Renal cortical epithelial cell (primary cell): Measurements from ENCODE around the gene MGRN1. TPM values are rescaled to one million over a fixed set of nuclear protein-coding genes. Genes with fewer than 3 reads are reported as not detected.
A peak's percentile ranks its signal among the peaks of the same experiment; 100 is the strongest.
"Not testable (repeated sequence)": the region's sequence is repeated elsewhere in the genome, so short reads cannot be mapped to it uniquely, and the experiment has no call there.

Experiments used
- DNase-seq: peaks from one replicate; pipeline ENCODE4 v3.0.0-alpha.2; 2011; ENCODE audit warnings: low read depth
- total RNA-seq: library from RNA; depleted of rRNA; stranded (reverse); fragments of >200 nt; gene quantifications from 2 replicates; pipeline ENCODE4 v1.2.3, GENCODE V29; 2014

MGRN1 gene
- total RNA-seq, 1 donor from 2014 or later = 77.4 TPM

- DNase-seq = no peak
These were observed 109.1 kb downstream of the MGRN1 start for GRCh38 chr16:4733747-4734062.

DNA sequence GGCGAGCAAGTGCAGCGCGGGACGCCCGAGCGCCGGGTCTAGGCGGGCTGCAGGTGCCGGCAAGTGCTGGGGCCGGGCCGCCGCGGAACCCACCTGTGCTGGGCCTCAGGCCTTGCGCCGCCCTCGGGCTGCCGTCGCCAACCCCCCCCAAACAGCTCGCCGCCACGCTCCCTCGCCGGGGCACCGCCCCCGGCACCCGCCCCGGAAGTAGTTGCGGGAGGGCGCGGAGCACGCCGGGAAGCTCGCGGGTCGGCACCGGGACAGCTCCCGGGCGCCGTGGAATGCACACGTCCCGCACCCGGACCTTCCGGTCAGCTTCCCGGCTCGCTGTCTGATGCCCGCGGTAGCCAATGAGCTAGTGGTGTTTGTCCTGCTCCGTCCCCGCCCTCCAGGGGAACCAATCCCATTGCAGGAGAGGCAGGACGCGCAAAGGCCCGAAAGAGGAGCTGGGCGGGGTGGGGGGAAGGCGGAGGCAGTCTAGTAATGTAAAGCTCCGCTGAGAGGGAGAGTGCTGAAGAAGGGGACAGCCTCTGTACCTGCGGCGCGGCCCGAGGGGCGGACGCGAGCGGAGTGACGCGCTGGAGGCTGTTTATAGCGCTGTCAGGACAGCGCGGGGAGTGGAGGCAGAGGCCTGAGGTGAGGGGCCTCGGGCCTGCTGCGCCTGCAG is 109.6 kb downstream of the MGRN1 start, which contains the start of the genes ANKS3 and DNAAF8:
Gene ANKS3, minus strand, starts transcription at position 209 of the 667 bp plus-strand sequence. CDS start 4,122 bp downstream, outside the sequence.
Gene DNAAF8, plus strand, starts transcription at position 475 of the 667 bp plus-strand sequence. CDS start 1,978 bp downstream, outside the sequence.
- DNase-seq = peak; percentile 94

DNA sequence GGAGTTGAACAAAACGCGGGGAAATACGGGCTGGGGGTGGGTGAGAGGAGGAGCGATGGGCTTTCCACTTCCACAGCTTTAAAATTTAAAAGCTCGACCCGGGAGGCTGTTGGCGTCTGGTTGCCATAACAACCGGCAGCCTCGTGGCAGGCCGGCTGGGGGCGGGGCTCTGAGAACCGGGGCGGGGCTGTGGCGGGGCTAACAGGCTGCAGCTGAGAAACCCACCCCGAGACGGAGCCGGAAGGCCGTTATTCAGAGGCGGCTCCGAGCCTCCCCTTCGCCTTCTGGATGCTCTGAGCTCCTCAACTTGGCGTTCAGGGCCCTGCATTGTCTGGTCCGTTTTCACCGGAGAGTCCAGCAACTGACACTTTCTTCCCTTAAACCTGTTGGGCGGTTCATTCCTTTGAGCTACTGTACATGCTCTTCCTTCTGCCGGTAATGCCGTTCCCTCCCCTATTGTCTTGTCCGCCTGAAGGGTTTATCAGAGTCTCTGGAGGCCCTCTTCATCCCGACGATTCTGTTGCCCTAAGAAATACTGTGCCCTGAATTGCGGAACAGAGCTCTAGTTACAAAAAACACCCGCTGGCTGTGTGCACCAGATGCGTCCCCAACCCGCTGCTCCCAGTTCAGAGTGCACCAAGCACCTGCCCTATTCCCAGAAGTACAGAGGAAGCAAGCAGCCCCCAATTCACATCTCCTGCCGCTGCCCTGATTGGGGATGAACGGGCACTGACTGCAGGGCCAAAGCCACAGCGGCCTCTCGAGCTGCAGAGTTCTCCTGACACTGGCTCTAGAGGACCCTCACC is 110.3 kb downstream of the MGRN1 start:
- peak; percentile 48 for DNase-seq

DNA sequence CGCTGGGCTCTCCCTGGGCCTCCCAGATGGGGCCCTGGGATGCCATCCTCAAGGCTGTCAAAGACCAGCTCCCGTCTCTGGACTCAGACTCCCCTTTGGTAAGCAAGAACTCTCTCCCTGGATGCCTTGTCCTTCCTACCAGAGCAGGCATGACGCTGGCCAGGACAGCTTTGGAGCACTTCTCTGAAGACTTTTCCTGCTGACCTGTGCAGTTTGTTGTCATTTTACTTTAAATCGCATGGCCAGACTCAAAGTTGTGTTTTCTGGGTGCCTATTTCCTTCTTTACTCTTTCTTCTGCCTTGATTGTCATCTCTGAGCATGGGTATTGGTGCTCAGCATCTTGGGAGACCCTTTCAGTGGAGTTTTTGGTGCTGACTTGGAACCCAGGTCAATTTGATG is 111.9 kb downstream of the MGRN1 start:
- no peak for DNase-seq

GRCh38 chr16:4737545-4737944 is 112.9 kb downstream of the MGRN1 start:
- no peak for DNase-seq

DNA sequence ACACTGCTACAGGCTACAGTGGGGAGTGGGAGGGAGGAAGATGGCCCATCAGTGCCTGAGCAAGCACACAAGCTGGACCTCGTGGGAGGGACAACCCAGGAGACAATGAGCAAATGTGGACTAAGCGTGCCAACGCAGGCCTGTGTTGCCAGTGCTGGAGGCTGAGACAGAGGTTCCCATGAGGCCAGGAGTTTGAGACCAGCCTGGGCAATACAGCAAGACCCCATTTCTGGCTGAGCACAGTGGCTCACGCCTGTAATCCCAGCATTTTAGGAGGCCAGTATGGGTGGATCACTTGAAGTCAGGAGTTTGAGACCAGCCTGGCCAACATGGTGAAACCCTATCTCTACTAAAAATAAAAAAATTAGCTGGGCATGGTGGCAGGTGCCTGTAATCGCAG is 113.7 kb downstream of the MGRN1 start:
- not testable (repeated sequence) for DNase-seq

Other genes starting within 250 kb of the MGRN1 start
- gene CORO7, start 208.2 kb upstream of the MGRN1 start, total RNA-seq = 25.1 and 35.4 TPM in 2 replicates
- gene DNAJA3, start 199.0 kb upstream of the MGRN1 start, total RNA-seq = 52.4 and 62.3 TPM in 2 replicates
- 49.8 and 121 TPM in 2 replicates for gene NMRAL1, start 150.2 kb upstream of the MGRN1 start, total RNA-seq
- 71.0 and 97.9 TPM in 2 replicates for gene HMOX2, start 148.4 kb upstream of the MGRN1 start, total RNA-seq
- gene CDIP1, start 86.1 kb upstream of the MGRN1 start, total RNA-seq = 9.6 and 27.4 TPM in 2 replicates
- 0.10 TPM in 1 of 2 replicates, not detected in the other for gene C16orf96, start 68.5 kb upstream of the MGRN1 start, total RNA-seq
- gene UBALD1, start 9.9 kb upstream of the MGRN1 start, total RNA-seq = 1.2 and 7.4 TPM in 2 replicates
- 30.9 and 49.2 TPM in 2 replicates for gene NUDT16L1, start 68.7 kb downstream of the MGRN1 start, total RNA-seq
- 27.1 and 34.6 TPM in 2 replicates for gene ANKS3, start 109.4 kb downstream of the MGRN1 start, total RNA-seq
- gene DNAAF8, start 109.7 kb downstream of the MGRN1 start, total RNA-seq = 1.0 and 1.7 TPM in 2 replicates
- gene ZNF500, start 142.3 kb downstream of the MGRN1 start, total RNA-seq = 7.3 and 11.4 TPM in 2 replicates
- gene SEPTIN12, start 163.5 kb downstream of the MGRN1 start, total RNA-seq = not detected in 2 replicates
- 16.7 TPM in 1 of 2 replicates, not detected in the other for gene SMIM22, start 170.5 kb downstream of the MGRN1 start, total RNA-seq
- 16.3 and 24.5 TPM in 2 replicates for gene ROGDI, start 177.8 kb downstream of the MGRN1 start, total RNA-seq
- 57.1 and 106 TPM in 2 replicates for gene GLYR1, start 222.5 kb downstream of the MGRN1 start, total RNA-seq
- 18.2 and 33.1 TPM in 2 replicates for gene UBN1, start 222.7 kb downstream of the MGRN1 start, total RNA-seq